Prostate gland (tissue), 2 donors: ENCODE results near the gene SLC5A1.
"Not testable (repeated sequence)": the region's sequence is repeated elsewhere in the genome, so short reads cannot be mapped to it uniquely, and the experiment has no call there.

Experiments
- CTCF ChIP-seq, 4 experiments: fragments of 200-600 bp in 2 of 4; fragments of 450-650 bp in 2 of 4; sonication (generic) in 2 of 4; IDR thresholded peaks; 1 replicate in 3 of 4; 2 replicates in 1 of 4; pipeline ENCODE4 v1.5.1; 2016 to 2019; ENCODE audit warnings: antibody characterized with exemption in 4 of 4, mild to moderate bottlenecking in 2 of 4, moderate library complexity in 2 of 4
- POLR2A ChIP-seq: fragments of 450-650 bp; IDR thresholded peaks from one replicate; pipeline ENCODE4 v1.6.1; 2016; ENCODE audit warnings: antibody characterized with exemption, mild to moderate bottlenecking
- POLR2AphosphoS5 ChIP-seq: sonication (generic); formaldehyde crosslinking; IDR thresholded peaks from one replicate; pipeline ENCODE4 v1.6.1; 2017; ENCODE audit warnings: antibody characterized with exemption

- not testable (repeated sequence) for TF ChIP-seq CTCF (IDR thresholded peaks at IDR 0.05); POLR2A; POLR2AphosphoS5
Measured at GRCh38 chr22:32151641-32152040, 108.6 kb downstream of the SLC5A1 start.
